HepG2 (cell line): ENCODE data around the gene HEXIM1. TPM values are rescaled to one million over a fixed set of nuclear protein-coding genes. Genes with fewer than 3 reads are reported as not detected.

Experiments used
- CCDC6 ChIP-seq: sonication (generic); formaldehyde crosslinking; IDR thresholded peaks from 2 replicates; pipeline ENCODE4 v1.8.1; 2022; ENCODE audit warnings: mild to moderate bottlenecking, missing genetic modification reagents, moderate library complexity
- ESRRA ChIP-seq: sonication (generic); formaldehyde crosslinking; IDR thresholded peaks from 2 replicates; pipeline ENCODE4 v1.5.1; 2020; ENCODE audit warnings: mild to moderate bottlenecking, low read depth, missing genetic modification reagents
- ETS1 ChIP-seq: sonication (generic); formaldehyde crosslinking; IDR thresholded peaks from 2 replicates; pipeline ENCODE4 v1.4.0; 2020; ENCODE audit warnings: missing genetic modification reagents
- GLI4 ChIP-seq: sonication (generic); formaldehyde crosslinking; IDR thresholded peaks from 2 replicates; pipeline ENCODE4 v1.5.1; 2020; ENCODE audit warnings: missing genetic modification reagents, mild to moderate bottlenecking, moderate library complexity, borderline replicate concordance
- GMEB1 ChIP-seq: sonication (generic); formaldehyde crosslinking; IDR thresholded peaks from 2 replicates; pipeline ENCODE4 v1.5.1; 2020; ENCODE audit warnings: missing genetic modification reagents, mild to moderate bottlenecking, borderline replicate concordance
- GZF1 ChIP-seq: sonication (generic); formaldehyde crosslinking; IDR thresholded peaks from 2 replicates; pipeline ENCODE4 v1.5.1; 2020; ENCODE audit warnings: mild to moderate bottlenecking, missing genetic modification reagents
- HIVEP1 ChIP-seq: sonication (generic); formaldehyde crosslinking; IDR thresholded peaks from 2 replicates; pipeline ENCODE4 v1.4.0; 2020; ENCODE audit warnings: mild to moderate bottlenecking, missing genetic modification reagents
- PATZ1 ChIP-seq: sonication (generic); formaldehyde crosslinking; IDR thresholded peaks from 2 replicates; pipeline ENCODE4 v1.4.0; 2020; ENCODE audit warnings: missing genetic modification reagents
- PBX3 ChIP-seq: sonication (generic); formaldehyde crosslinking; IDR thresholded peaks from 2 replicates; pipeline ENCODE4 v1.8.1; 2023; ENCODE audit warnings: missing genetic modification reagents, inconsistent platforms, borderline replicate concordance
- RFXANK ChIP-seq: IDR thresholded peaks from 2 replicates; pipeline ENCODE4 v1.6.1; 2016
- RORA ChIP-seq: sonication (generic); formaldehyde crosslinking; IDR thresholded peaks from 2 replicates; pipeline ENCODE4 v1.5.0; 2020; ENCODE audit warnings: mild to moderate bottlenecking, missing genetic modification reagents, moderate library complexity
- SALL1 ChIP-seq: sonication (generic); formaldehyde crosslinking; IDR thresholded peaks from 2 replicates; pipeline ENCODE4 v1.8.0; 2022; ENCODE audit warnings: mild to moderate bottlenecking, missing genetic modification reagents
- SALL2 ChIP-seq: sonication (generic); formaldehyde crosslinking; IDR thresholded peaks from 2 replicates; pipeline ENCODE4 v1.8.1; 2023; ENCODE audit warnings: mild to moderate bottlenecking, missing genetic modification reagents, inconsistent platforms
- SMARCC2 ChIP-seq: fragments of 450-650 bp; IDR thresholded peaks from 2 replicates; pipeline ENCODE4 v1.6.1; 2017; ENCODE audit warnings: antibody characterized with exemption, mild to moderate bottlenecking
- STAT5B ChIP-seq: sonication (generic); formaldehyde crosslinking; IDR thresholded peaks from 2 replicates; pipeline ENCODE4 v1.4.0; 2020; ENCODE audit warnings: missing genetic modification reagents
- ZMAT5 ChIP-seq: sonication (generic); formaldehyde crosslinking; IDR thresholded peaks from 2 replicates; pipeline ENCODE4 v1.5.0; 2020; ENCODE audit warnings: mild to moderate bottlenecking, low read depth, missing genetic modification reagents, borderline replicate concordance
- ZNF446 ChIP-seq: sonication (generic); formaldehyde crosslinking; IDR thresholded peaks from 2 replicates; pipeline ENCODE4 v1.5.0; 2020; ENCODE audit warnings: mild to moderate bottlenecking, missing genetic modification reagents
- ZNF556 ChIP-seq: sonication (generic); formaldehyde crosslinking; IDR thresholded peaks from 2 replicates; pipeline ENCODE4 v1.4.0; 2020; ENCODE audit warnings: mild to moderate bottlenecking, missing genetic modification reagents, borderline replicate concordance
- ZNF562 ChIP-seq: sonication (generic); formaldehyde crosslinking; IDR thresholded peaks from 2 replicates; pipeline ENCODE4 v1.8.0; 2022; ENCODE audit warnings: missing genetic modification reagents, borderline replicate concordance
- ZNF790 ChIP-seq: sonication (generic); formaldehyde crosslinking; IDR thresholded peaks from 2 replicates; pipeline ENCODE4 v1.8.0; 2022; ENCODE audit warnings: missing genetic modification reagents, mild to moderate bottlenecking, borderline replicate concordance
- ZXDC ChIP-seq: sonication (generic); formaldehyde crosslinking; IDR thresholded peaks from 2 replicates; pipeline ENCODE4 v1.5.0; 2020; ENCODE audit warnings: mild to moderate bottlenecking, missing genetic modification reagents
- polyA plus RNA-seq, 8 experiments: library from polyadenylated mRNA; depleted of rRNA in 3 of 8; stranded (reverse) in 7 of 8; unstranded in 1 of 8; fragments of >200 nt; fragmentation: Illumina TruSeq in 4 of 8; extraction: Trizol in 4 of 8; gene quantifications; 2 replicates each; pipeline versions ENCODE4 v1.2.1 to v1.2.3, GENCODE V29; 2011 to 2016; ENCODE audit warnings: low read depth in 4 of 8, missing spikeins in 1 of 8, mixed read lengths in 1 of 8; ENCODE audit not compliant: insufficient read depth in 1 of 8
- total RNA-seq, 5 experiments: library from RNA; depleted of rRNA; stranded (reverse); fragments of >200 nt; fragmentation: Illumina TruSeq; extraction: Trizol; gene quantifications; 2 replicates each; pipeline ENCODE4 v1.2.3, GENCODE V29; 2016; ENCODE audit warnings: low read depth in 1 of 5

The HEXIM1 gene
- total and polyA plus RNA-seq, 2 of the 13 experiments (the other 11 are each of a cell fraction or from before 2014, with no cell fraction given) = 10.5 to 16.6 TPM

- TF ChIP-seq SALL1 (peak; percentile 60; the same call in 1 of the 2 replicates), PBX3 (no peak), SMARCC2 (no peak), GMEB1 (CRISPR knock-in tag) (no peak), GZF1 (CRISPR knock-in tag) (peak; percentile 3; the same call in 1 of the 2 replicates), ESRRA (CRISPR knock-in tag) (no peak), ETS1 (CRISPR knock-in tag) (no peak), HIVEP1 (CRISPR knock-in tag) (no peak), ZXDC (CRISPR knock-in tag) (no peak; the same call in 1 of the 2 replicates), ZNF562 (CRISPR knock-in tag) (no peak), STAT5B (CRISPR knock-in tag) (0 out of 2 replicates have a peak, but pooled peaks have one; percentile 53), ZNF556 (CRISPR knock-in tag) (no peak), RFXANK (CRISPR knock-in tag) (no peak), CCDC6 (no peak), SALL2 (CRISPR knock-in tag) (no peak; the same call in 1 of the 2 replicates), GLI4 (CRISPR knock-in tag) (no peak), ZMAT5 (no peak), PATZ1 (no peak; the same call in none of the 2 replicates), ZNF790 (peak; percentile 83), ZNF446 (CRISPR knock-in tag) (peak; percentile 92), RORA (no peak)
These were observed 593 bp upstream of the HEXIM1 start (continued) for GRCh38 chr17:45147581-45148182.
